IMR-90 (cell line): ENCODE measurements around the gene UBXN2A. TPM values are rescaled to one million over a fixed set of nuclear protein-coding genes. Genes with fewer than 3 reads are reported as not detected.

Experiments used
- ATAC-seq: fragments of 200-7000 bp; cut with Tn5 transposase; 2 replicates; pipeline ENCODE4 v1.9.1; 2020; ENCODE audit warnings: low read depth, mild to moderate bottlenecking, moderate library complexity
- BruUV-seq: library from RNA; stranded (reverse); fragments of 400-500 nt; replicated peaks from 2 replicates; lab custom pipeline; 2021; lab: Mats Ljungman, UMichigan
- CTCF ChIA-PET: fragments of 300-600 bp; formaldehyde crosslinking; extraction: SDS; loops from one replicate; lab custom pipeline; 2021; ENCODE audit warnings: antibody characterized with exemption; lab: Yijun Ruan, JAX
- POLR2A ChIA-PET: fragments of 300-600 bp; sonication (Branson Sonifier 250); formaldehyde crosslinking; loops from one replicate; lab custom pipeline; 2022; ENCODE audit warnings: antibody characterized with exemption; ENCODE audit not compliant: unreplicated experiment; lab: Charles Lee
- DNase-seq: peaks from one replicate; pipeline ENCODE4 v3.0.0; 2013
- H2AFZ ChIP-seq: replicated peaks from 2 replicates; pipeline ENCODE3; 2013; ENCODE audit warnings: low read length, mild to moderate bottlenecking; ENCODE audit not compliant: poor library complexity
- H2AK5ac ChIP-seq: 2 replicates; pipeline ENCODE4 v1.6.1; 2013; ENCODE audit warnings: low read depth, low read length, inconsistent platforms
- H2AK9ac ChIP-seq: replicated peaks from 2 replicates; pipeline ENCODE3; 2013; ENCODE audit warnings: mild to moderate bottlenecking, low read depth, low read length, moderate library complexity; ENCODE audit not compliant: poor library complexity
- H2BK120ac ChIP-seq: 2 replicates; pipeline ENCODE4 v1.6.1; 2013; ENCODE audit warnings: low read depth, low read length, inconsistent platforms
- H2BK15ac ChIP-seq: 3 replicates; pipeline ENCODE4 v1.6.1; 2013; ENCODE audit warnings: low read depth, low read length, inconsistent platforms
- H2BK20ac ChIP-seq: 2 replicates; pipeline ENCODE4 v1.6.1; 2013; ENCODE audit warnings: low read depth, mild to moderate bottlenecking, inconsistent platforms, low read length, moderate library complexity
- H2BK5ac ChIP-seq: 2 replicates; pipeline ENCODE4 v1.6.1; 2013; ENCODE audit warnings: mild to moderate bottlenecking, low read depth, low read length, inconsistent platforms; ENCODE audit not compliant: poor library complexity, severe bottlenecking
- H3K14ac ChIP-seq: replicated peaks from 2 replicates; pipeline ENCODE4 v1.6.1; 2013; ENCODE audit warnings: low read depth, low read length, inconsistent platforms
- H3K18ac ChIP-seq: 2 replicates; pipeline ENCODE4 v1.6.1; 2013; ENCODE audit warnings: low read depth, low read length, control low read depth
- H3K23ac ChIP-seq: 2 replicates; pipeline ENCODE4 v1.6.1; 2013; ENCODE audit warnings: low read depth, low read length, inconsistent platforms
- H3K27ac ChIP-seq: 2 replicates; pipeline ENCODE4 v1.5.1; 2013; ENCODE audit warnings: mild to moderate bottlenecking, control low read depth, low read length; ENCODE audit not compliant: insufficient read depth
- H3K27me3 ChIP-seq: 2 replicates; pipeline ENCODE4 v1.6.1; 2013; ENCODE audit warnings: low read length; ENCODE audit not compliant: control insufficient read depth, insufficient read depth
- H3K36me3 ChIP-seq: 2 replicates; pipeline ENCODE4 v1.6.1; 2013; ENCODE audit warnings: low read length, mixed read lengths; ENCODE audit not compliant: control insufficient read depth, insufficient read depth
- H3K4ac ChIP-seq: 2 replicates; pipeline ENCODE4 v1.6.1; 2013; ENCODE audit warnings: low read depth, low read length, inconsistent platforms
- H3K4me1 ChIP-seq: 2 replicates; pipeline ENCODE4 v1.6.1; 2013; ENCODE audit warnings: low read length, mixed read lengths; ENCODE audit not compliant: control insufficient read depth, insufficient read depth
- H3K4me2 ChIP-seq: 2 replicates; pipeline ENCODE4 v1.6.1; 2013; ENCODE audit warnings: low read depth, mild to moderate bottlenecking, control low read depth, low read length, moderate library complexity
- H3K4me3 ChIP-seq: 2 replicates; pipeline ENCODE4 v1.5.1; 2013; ENCODE audit warnings: low read depth, mild to moderate bottlenecking, control low read depth, low read length, moderate library complexity; ENCODE audit not compliant: insufficient read depth
- H3K56ac ChIP-seq: 2 replicates; pipeline ENCODE4 v1.6.1; 2013; ENCODE audit warnings: low read length, inconsistent platforms; ENCODE audit not compliant: insufficient read depth; ENCODE audit errors: extremely low read depth
- H3K79me1 ChIP-seq, 2 experiments: 2 replicates each; pipeline ENCODE4 v1.6.1; 2013; ENCODE audit warnings: low read length in 2 of 2, inconsistent platforms in 1 of 2, low read depth in 1 of 2
- H3K9ac ChIP-seq: 2 replicates; pipeline ENCODE4 v1.6.1; 2013; ENCODE audit warnings: low read depth, low read length, control low read depth
- H3K9me1 ChIP-seq: 2 replicates; pipeline ENCODE4 v1.6.1; 2013; ENCODE audit warnings: low read length, inconsistent platforms; ENCODE audit not compliant: insufficient read depth
- H3K9me3 ChIP-seq: 2 replicates; pipeline ENCODE4 v1.6.1; 2013; ENCODE audit warnings: low read length; ENCODE audit not compliant: control insufficient read depth, insufficient read depth
- H4K20me1 ChIP-seq: 2 replicates; pipeline ENCODE4 v1.6.1; 2013; ENCODE audit warnings: low read length, inconsistent platforms; ENCODE audit not compliant: insufficient read depth
- H4K5ac ChIP-seq: 2 replicates; pipeline ENCODE4 v1.6.1; 2013; ENCODE audit warnings: mild to moderate bottlenecking, low read depth, low read length, control low read depth
- H4K8ac ChIP-seq, 2 experiments: 2 replicates each; pipeline ENCODE4 v1.6.1; 2013; ENCODE audit warnings: low read depth in 2 of 2, low read length in 2 of 2, control low read depth in 1 of 2, inconsistent platforms in 1 of 2
- H4K91ac ChIP-seq: 2 replicates; pipeline ENCODE4 v1.6.1; 2013; ENCODE audit warnings: low read depth, low read length, inconsistent platforms; ENCODE audit not compliant: insufficient read depth
- CTCF ChIP-seq: conservative IDR thresholded peaks from 2 replicates; pipeline ENCODE4 v1.5.1; 2012; ENCODE audit warnings: mild to moderate bottlenecking, low read depth, low read length, improper control_type of control experiment
- RAD21 ChIP-seq: IDR thresholded peaks from 2 replicates; pipeline ENCODE4 v1.6.1; 2012; ENCODE audit warnings: low read length, improper control_type of control experiment
- RFX5 ChIP-seq: IDR thresholded peaks from 2 replicates; pipeline ENCODE4 v1.8.0; 2012; ENCODE audit warnings: low read depth, mild to moderate bottlenecking, low read length, moderate library complexity
- WGBS, 2 experiments: methylation state at CpG; one replicate each; pipeline versions ENCODE4 v1.1.5 to v1.1.7; 2013; ENCODE audit warnings: missing lambda C conversion rate in 2 of 2; ENCODE audit not compliant: insufficient read length in 1 of 2; ENCODE audit errors: extremely low coverage in 2 of 2; 5-methylcytosine and 5-hydroxymethylcytosine counted together
- dilution Hi-C: fragments of 300-500 bp; cut with HindIII; formaldehyde crosslinking; loops from one replicate; pipeline ENCODE4 v1.14.3; 2018; ENCODE audit warnings: low sequenced_read_pairs; ENCODE audit not compliant: unreplicated experiment
- in situ Hi-C: fragments of 300-500 bp; cut with MboI; formaldehyde crosslinking; loops from 3 replicates; pipeline ENCODE4 v1.14.3; 2019; ENCODE audit warnings: low sequenced_read_pairs, inconsistent platforms, mixed read lengths
- intact Hi-C: fragments of 100-400 bp; cut with micrococcal nuclease; formaldehyde crosslinking; loops from 2 replicates; pipeline ENCODE4 v1.10.0; 2022
- polyA plus RNA-seq, 3 experiments: library from polyadenylated mRNA; depleted of rRNA; stranded (reverse); fragments of >200 nt; gene quantifications; 2 replicates each; pipeline ENCODE4 v1.2.3, GENCODE V29; 2012; ENCODE audit warnings: low replicate concordance in 1 of 3
- total RNA-seq: library from RNA; depleted of rRNA; stranded (reverse); fragments of >200 nt; gene quantifications from 2 replicates; pipeline ENCODE4 v1.2.3, GENCODE V29; 2012

Gene UBXN2A
- total and polyA plus RNA-seq, 2 of the 4 experiments (the other 2 are of a cell fraction): 4.6 to 7.7 TPM

- H3K9me3 ChIP-seq: no peaks in the 10 kb centered on the region
- peaks cover 3% of the 10 kb centered on the region for H3K4me1 ChIP-seq
- no peak overlapping the region for H3K18ac ChIP-seq
- H3K4me2 ChIP-seq: no peak overlapping the region
- no peak overlapping the region for H4K5ac ChIP-seq
- H2BK15ac ChIP-seq: no peak overlapping the region
- dilution Hi-C loops (no loop called here), in situ Hi-C loops (no loop called here), intact Hi-C loops (no loop called here)
- H2AK5ac ChIP-seq: no peak overlapping the region
- no peak overlapping the region for H3K14ac ChIP-seq
- H3K9me1 ChIP-seq: peaks cover 15% of the 10 kb centered on the region; the same call in 1 of the 2 replicates
- H2BK20ac ChIP-seq: no peak overlapping the region
- no peak for DNase-seq
- H3K56ac ChIP-seq: no peak overlapping the region
- no peak overlapping the region for H4K8ac ChIP-seq
- TF ChIP-seq RFX5 (no peak), CTCF (peak; percentile 11; the same call in 1 of the 2 replicates), RAD21 (peak; percentile 35)
- H3K4me3 ChIP-seq: no peak overlapping the region
- peaks cover 10% of the 10 kb centered on the region for H3K36me3 ChIP-seq
- ATAC-seq: peak; percentile 50; the same call in 1 of the 2 replicates
- H2AK9ac ChIP-seq: peak overlapping the region; percentile 50
- H3K4ac ChIP-seq: no peak overlapping the region; the same call in 1 of the 2 replicates
- H4K91ac ChIP-seq: no peak overlapping the region
- no peaks in the 10 kb centered on the region; the same call in 1 of the 2 replicates for H4K20me1 ChIP-seq
- H3K9ac ChIP-seq: no peak overlapping the region
- H3K23ac ChIP-seq: no peak overlapping the region
- no peaks in the 10 kb centered on the region for H3K27me3 ChIP-seq
- ChIA-PET POLR2A (no interaction called here), CTCF (interaction anchor here (0.5 kb wide), 1 partner anchor 156 kb away, joined by 5 read pairs; no protein-coding TSS in a partner anchor)
- 82% methylated on average over 6 of the region's 19 CpGs; no CpG with 5 or more reads in 1 of the 2 experiments for WGBS, 2 experiments
- H3K27ac ChIP-seq: no peak overlapping the region
- no peak overlapping the region for H2BK5ac ChIP-seq
- peaks cover 0 to 11% of the 10 kb centered on the region in 2 experiments; a peak in 2 of 4 replicates for H3K79me1 ChIP-seq
- H2AFZ ChIP-seq: no peak overlapping the region
- no TSS peak for BruUV-seq
- H2BK120ac ChIP-seq: no peak overlapping the region
Measured at GRCh38 chr2:24021122-24021998, 81.1 kb downstream of the UBXN2A start.
